Left renal pelvis (tissue), 4 donors: Measurements from ENCODE around the gene KCNA10. TPM values are rescaled to one million over a fixed set of nuclear protein-coding genes. Genes with fewer than 3 reads are reported as not detected.
"Not testable (repeated sequence)": the region's sequence is repeated elsewhere in the genome, so short reads cannot be mapped to it uniquely, and the experiment has no call there.

Experiments
- DNase-seq, 4 donors: peaks; one replicate each; pipeline ENCODE4 v3.0.0-alpha.2; 2013; ENCODE audit warnings: low read depth in 4 of 4, low spot score in 3 of 4
- polyA plus RNA-seq, 4 donors: library from polyadenylated mRNA; unstranded; fragments of 120-200 nt; gene quantifications; one replicate each; pipeline ENCODE4 v1.2.1, GENCODE V29; 2013; ENCODE audit not compliant: insufficient read length in 4 of 4

Gene KCNA10
- polyA plus RNA-seq, 4 donors: not detected

- no peak for DNase-seq
Measured at GRCh38 chr1:110538075-110538474, 19.1 kb upstream of the KCNA10 start.

GRCh38 chr1:110535985-110536384 lies 17.0 kb upstream of the KCNA10 start:
- DNase-seq: no peak

- no peak for DNase-seq
Measured at GRCh38 chr1:110533230-110533629, 14.3 kb upstream of the KCNA10 start.

GRCh38 chr1:110529011-110529410 lies 10.0 kb upstream of the KCNA10 start:
- DNase-seq: no peak

GRCh38 chr1:110526201-110526780 lies 7.3 kb upstream of the KCNA10 start:
- no peak for DNase-seq

- no peak for DNase-seq
Measured at GRCh38 chr1:110525249-110525595, 6.2 kb upstream of the KCNA10 start.

- peak in 1 of 4 donors; percentile 22 for DNase-seq
Measured at GRCh38 chr1:110524311-110525248, 5.6 kb upstream of the KCNA10 start.

GRCh38 chr1:110523011-110523410 lies 4.0 kb upstream of the KCNA10 start:
- DNase-seq: no peak

GRCh38 chr1:110522560-110522959 lies 3.6 kb upstream of the KCNA10 start:
- no peak for DNase-seq

- no peak for DNase-seq
Measured at GRCh38 chr1:110520827-110521226, 1.9 kb upstream of the KCNA10 start.

GRCh38 chr1:110515891-110516290 lies 3.1 kb downstream of the KCNA10 start:
- no peak for DNase-seq

- DNase-seq: no peak
Measured at GRCh38 chr1:110515041-110515440, 3.9 kb downstream of the KCNA10 start.

- DNase-seq: no peak
Measured at GRCh38 chr1:110513511-110513910, 5.5 kb downstream of the KCNA10 start.

- no peak for DNase-seq
Measured at GRCh38 chr1:110511436-110511835, 7.5 kb downstream of the KCNA10 start.

- DNase-seq: not testable (repeated sequence)
Measured at GRCh38 chr1:110510921-110511320, 8.1 kb downstream of the KCNA10 start.

- no peak for DNase-seq
Measured at GRCh38 chr1:110509655-110510054, 9.3 kb downstream of the KCNA10 start.

- DNase-seq: peak in 2 of 4 donors; percentile 3 to 25
Measured at GRCh38 chr1:110508028-110508940, 10.7 kb downstream of the KCNA10 start.

- no peak for DNase-seq
Measured at GRCh38 chr1:110506541-110506940, 12.4 kb downstream of the KCNA10 start.

GRCh38 chr1:110505596-110505995 lies 13.4 kb downstream of the KCNA10 start:
- DNase-seq: no peak

GRCh38 chr1:110504226-110504625 lies 14.7 kb downstream of the KCNA10 start:
- DNase-seq: no peak

- DNase-seq: no peak
Measured at GRCh38 chr1:110503471-110503870, 15.5 kb downstream of the KCNA10 start.
